Neuronal stem cell (in vitro differentiated cells): ENCODE data around the gene PHOSPHO1.

Source experiments
- DNase-seq: peaks from one replicate; pipeline ENCODE4 v3.0.0-alpha.2; 2013; ENCODE audit warnings: low spot score
- H2AFZ ChIP-seq: one replicate; pipeline ENCODE4 v1.6.1; 2013; ENCODE audit warnings: mild to moderate bottlenecking, low read length, inconsistent platforms
- H2AK5ac ChIP-seq: 2 replicates; pipeline ENCODE4 v1.6.1; 2013; ENCODE audit warnings: low read depth, mild to moderate bottlenecking, inconsistent platforms, low read length, moderate library complexity, mixed read lengths
- H2BK120ac ChIP-seq: 2 replicates; pipeline ENCODE4 v1.6.1; 2013; ENCODE audit warnings: low read depth, mild to moderate bottlenecking, inconsistent platforms, low read length, moderate library complexity, mixed read lengths
- H2BK12ac ChIP-seq: one replicate; pipeline ENCODE4 v1.6.1; 2013; ENCODE audit warnings: low read length, inconsistent platforms
- H2BK15ac ChIP-seq: 2 replicates; pipeline ENCODE4 v1.6.1; 2013; ENCODE audit warnings: mild to moderate bottlenecking, low read length, inconsistent platforms, mixed read lengths
- H2BK5ac ChIP-seq: one replicate; pipeline ENCODE4 v1.6.1; 2013; ENCODE audit warnings: inconsistent platforms, mild to moderate bottlenecking, low read length, moderate library complexity
- H3K14ac ChIP-seq: one replicate; pipeline ENCODE4 v1.6.1; 2013; ENCODE audit warnings: low read length, inconsistent platforms
- H3K18ac ChIP-seq: 2 replicates; pipeline ENCODE4 v1.6.1; 2013; ENCODE audit warnings: low read length, inconsistent platforms
- H3K23ac ChIP-seq: 2 replicates; pipeline ENCODE4 v1.6.1; 2013; ENCODE audit warnings: low read depth, mild to moderate bottlenecking, mixed read lengths, low read length, inconsistent platforms; ENCODE audit not compliant: poor library complexity
- H3K27ac ChIP-seq: replicated peaks from 3 replicates; pipeline ENCODE4 v1.5.1; 2013; ENCODE audit warnings: low read length, inconsistent platforms
- H3K27me3 ChIP-seq, 3 experiments: 2 replicates each; pipeline ENCODE4 v1.6.1; 2013; ENCODE audit warnings: low read length in 3 of 3, mild to moderate bottlenecking in 2 of 3, inconsistent platforms in 1 of 3, low read depth in 1 of 3, mixed read lengths in 1 of 3, moderate library complexity in 1 of 3; ENCODE audit not compliant: control insufficient read depth in 3 of 3, insufficient read depth in 3 of 3
- H3K36me3 ChIP-seq, 2 donors: replicated peaks in 1 of 2; 2 replicates each; pipeline ENCODE4 v1.6.1; 2013; ENCODE audit warnings: low read length in 2 of 2; ENCODE audit not compliant: control insufficient read depth in 2 of 2, insufficient read depth in 2 of 2
- H3K4ac ChIP-seq: 2 replicates; pipeline ENCODE4 v1.6.1; 2013; ENCODE audit warnings: inconsistent platforms, mild to moderate bottlenecking, low read length, moderate library complexity
- H3K4me1 ChIP-seq, 2 donors: 1 replicate in 1 of 2; 2 replicates in 1 of 2; pipeline ENCODE4 v1.6.1; 2013; ENCODE audit warnings: low read length in 2 of 2, low read depth in 1 of 2; ENCODE audit not compliant: control insufficient read depth in 2 of 2, insufficient read depth in 1 of 2
- H3K4me2 ChIP-seq: one replicate; pipeline ENCODE4 v1.6.1; 2013; ENCODE audit warnings: mild to moderate bottlenecking, low read length, inconsistent platforms; ENCODE audit not compliant: insufficient read depth, poor library complexity, severe bottlenecking
- H3K4me3 ChIP-seq, 2 donors: 2 replicates each; pipeline ENCODE4 v1.5.1; 2013; ENCODE audit warnings: low read length in 2 of 2, mild to moderate bottlenecking in 2 of 2, inconsistent platforms in 1 of 2, moderate library complexity in 1 of 2
- H3K79me1 ChIP-seq: one replicate; pipeline ENCODE4 v1.6.1; 2013; ENCODE audit warnings: low read depth, mild to moderate bottlenecking, inconsistent platforms, low read length, moderate library complexity
- H3K9ac ChIP-seq: one replicate; pipeline ENCODE4 v1.6.1; 2013; ENCODE audit warnings: mild to moderate bottlenecking, low read depth, low read length, inconsistent platforms; ENCODE audit not compliant: poor library complexity
- H3K9me3 ChIP-seq, 2 donors: replicated peaks in 1 of 2; 2 replicates each; pipeline versions ENCODE3 to v1.6.1; 2013; ENCODE audit warnings: low read length in 2 of 2, mild to moderate bottlenecking in 2 of 2, inconsistent platforms in 1 of 2, low read depth in 1 of 2, mixed read lengths in 1 of 2, moderate library complexity in 1 of 2; ENCODE audit not compliant: control insufficient read depth in 2 of 2, insufficient read depth in 1 of 2
- H4K8ac ChIP-seq: one replicate; pipeline ENCODE4 v1.6.1; 2013; ENCODE audit warnings: low read depth, mild to moderate bottlenecking, inconsistent platforms, low read length, moderate library complexity
- H4K91ac ChIP-seq: one replicate; pipeline ENCODE4 v1.6.1; 2013; ENCODE audit warnings: low read length, low read depth, mild to moderate bottlenecking, inconsistent platforms; ENCODE audit not compliant: poor library complexity
- WGBS, 2 donors: extraction: QIAGEN DNeasy Blood & Tissue Kit; methylation state at CpG; one replicate each; pipeline ENCODE4 v1.1.7; 2013; ENCODE audit warnings: missing lambda C conversion rate in 2 of 2, mixed read lengths in 1 of 2; ENCODE audit not compliant: insufficient read length in 2 of 2, insufficient replicate concordance in 1 of 2; ENCODE audit errors: extremely low coverage in 2 of 2; 5-methylcytosine and 5-hydroxymethylcytosine counted together

PHOSPHO1 gene

GRCh38 chr17:49191917-49192741, 38.5 kb downstream of the PHOSPHO1 start:
- Histone ChIP-seq H3K4me1 (peaks cover 2% of the 10 kb centered on the region in 2 donors), H2BK120ac (peak overlapping the region; percentile 61), H2AFZ (peak overlapping the region; percentile 99), H4K8ac (no peak overlapping the region), H3K79me1 (no peaks in the 10 kb centered on the region), H3K36me3 (no peaks in the 10 kb centered on the region), H3K4me2 (peak overlapping the region; percentile 95), H3K9me3 (no peaks in the 10 kb centered on the region), H3K27me3 (peaks cover 0 to 13% (median 0%) of the 10 kb centered on the region in 3 experiments), H2BK5ac (peak overlapping the region; percentile 99), H2BK15ac (peak overlapping the region; percentile 96), H4K91ac (no peak overlapping the region), H3K23ac (peak overlapping the region; percentile 99), H3K4ac (peak overlapping the region; percentile 97), H2AK5ac (peak overlapping the region; percentile 81), H2BK12ac (peak overlapping the region; percentile 22), H3K18ac (peak overlapping the region; percentile 100), H3K27ac (peak overlapping the region; percentile 97), H3K4me3 (peak overlapping the region; percentile 79 to 95), H3K9ac (peak overlapping the region; percentile 99), H3K14ac (peak overlapping the region; percentile 100)
- DNase-seq, result peak; percentile 90
- WGBS, 2 donors, result no CpG with 5 or more reads among the region's 53 CpGs

- H2BK12ac ChIP-seq, result no peak overlapping the region
- H3K36me3 ChIP-seq, result no peaks in the 10 kb centered on the region
- H2BK120ac ChIP-seq, result no peak overlapping the region
- no peak overlapping the region for H3K14ac ChIP-seq
- H3K27ac ChIP-seq, result peak overlapping the region; percentile 62
- no peak overlapping the region for H4K91ac ChIP-seq
- no peaks in the 10 kb centered on the region for H3K9me3 ChIP-seq
- peak overlapping the region; percentile 99 for H3K9ac ChIP-seq
- H2AFZ ChIP-seq, result peak overlapping the region; percentile 99
- H2AK5ac ChIP-seq, result no peak overlapping the region
- no peaks in the 10 kb centered on the region for H3K79me1 ChIP-seq
- peak overlapping the region; percentile 96 for H2BK15ac ChIP-seq
- peak overlapping the region; percentile 100 for H3K18ac ChIP-seq
- H3K4me1 ChIP-seq, result peaks cover 2% of the 10 kb centered on the region in 2 donors
- H2BK5ac ChIP-seq, result peak overlapping the region; percentile 99
- H3K4ac ChIP-seq, result no peak overlapping the region
- H3K27me3 ChIP-seq, result peaks cover 0 to 13% (median 0%) of the 10 kb centered on the region in 3 experiments
- H3K4me3 ChIP-seq, result peak overlapping the region; percentile 79 to 95
- no peak for DNase-seq
- H3K4me2 ChIP-seq, result peak overlapping the region; percentile 95
- H3K23ac ChIP-seq, result no peak overlapping the region
- no CpG with 5 or more reads among the region's 8 CpGs for WGBS, 2 donors
- H4K8ac ChIP-seq, result no peak overlapping the region
These were observed 39.1 kb downstream of the PHOSPHO1 start for GRCh38 chr17:49191409-49191916.

GRCh38 chr17:49190932-49191331, 39.7 kb downstream of the PHOSPHO1 start:
- H3K27ac ChIP-seq, result no peak overlapping the region
- H4K91ac ChIP-seq, result no peak overlapping the region
- H2BK120ac ChIP-seq, result no peak overlapping the region
- no peak overlapping the region for H2BK5ac ChIP-seq
- peaks cover 0 to 13% (median 0%) of the 10 kb centered on the region in 3 experiments for H3K27me3 ChIP-seq
- DNase-seq, result no peak
- no CpG with 5 or more reads among the region's 4 CpGs for WGBS, 2 donors
- H3K18ac ChIP-seq, result no peak overlapping the region
- no peak overlapping the region for H2BK12ac ChIP-seq
- H3K36me3 ChIP-seq, result no peaks in the 10 kb centered on the region
- peaks cover 2% of the 10 kb centered on the region in 2 donors for H3K4me1 ChIP-seq
- no peak overlapping the region for H4K8ac ChIP-seq
- no peak overlapping the region for H3K23ac ChIP-seq
- H3K79me1 ChIP-seq, result no peaks in the 10 kb centered on the region
- H3K4ac ChIP-seq, result no peak overlapping the region
- H3K9ac ChIP-seq, result no peak overlapping the region
- H3K9me3 ChIP-seq, result no peaks in the 10 kb centered on the region
- no peak overlapping the region for H3K4me2 ChIP-seq
- H3K14ac ChIP-seq, result no peak overlapping the region
- H2AFZ ChIP-seq, result no peak overlapping the region
- no peak overlapping the region for H2BK15ac ChIP-seq
- H3K4me3 ChIP-seq, result no peak overlapping the region
- no peak overlapping the region for H2AK5ac ChIP-seq

DNA sequence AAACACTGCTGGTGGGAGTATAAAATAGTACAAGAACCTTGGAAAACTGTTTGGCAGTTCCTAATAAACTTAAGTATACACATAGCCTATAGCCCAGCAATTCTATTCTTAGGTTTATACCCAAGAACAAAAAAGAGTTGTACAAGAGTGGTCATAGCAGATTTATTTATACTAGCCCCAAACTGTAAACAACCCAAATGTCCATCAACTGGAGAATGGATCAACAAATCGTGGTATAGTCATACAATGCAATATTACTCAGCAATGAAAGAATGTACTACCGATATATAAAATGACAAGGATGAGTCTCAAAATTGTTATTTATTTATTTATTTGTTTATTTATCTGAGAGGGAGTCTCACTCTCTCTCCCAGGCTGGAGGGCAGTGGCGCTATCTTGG, 43.3 kb downstream of the PHOSPHO1 start:
- no peak overlapping the region for H2BK15ac ChIP-seq

More for the DNA sequence above, 43.3 kb downstream of the PHOSPHO1 start:
- Histone ChIP-seq H3K23ac (no peak overlapping the region), H3K9ac (no peak overlapping the region), H3K79me1 (no peaks in the 10 kb centered on the region), H3K4me3 (no peak overlapping the region), H2AFZ (no peak overlapping the region), H3K4ac (no peak overlapping the region), H2BK5ac (no peak overlapping the region), H4K8ac (no peak overlapping the region), H3K4me1 (no peaks in the 10 kb centered on the region), H2BK12ac (no peak overlapping the region), H3K18ac (no peak overlapping the region), H2BK120ac (no peak overlapping the region), H3K4me2 (no peak overlapping the region), H3K27ac (no peak overlapping the region), H3K14ac (no peak overlapping the region), H3K27me3 (peaks cover 0 to 13% (median 0%) of the 10 kb centered on the region in 3 experiments), H3K36me3 (no peaks in the 10 kb centered on the region), H3K9me3 (peaks cover 0 to 4% of the 10 kb centered on the region in 2 donors), H4K91ac (no peak overlapping the region), H2AK5ac (no peak overlapping the region)
- no peak for DNase-seq
- no CpG with 5 or more reads among the region's 3 CpGs for WGBS, 2 donors
